Mucosa of stomach (tissue), 1 donor: ENCODE results near the gene PABPC1L.

Source experiments
- H3K27me3 ChIP-seq: one replicate; pipeline ENCODE4 v1.7.0; 2013; ENCODE audit warnings: mild to moderate bottlenecking, low read length; ENCODE audit not compliant: control insufficient read depth, insufficient read depth
- H3K36me3 ChIP-seq: one replicate; pipeline ENCODE4 v1.7.0; 2013; ENCODE audit warnings: low read length; ENCODE audit not compliant: control insufficient read depth, insufficient read depth
- H3K4me1 ChIP-seq: one replicate; pipeline ENCODE4 v1.7.0; 2013; ENCODE audit warnings: mild to moderate bottlenecking, low read length; ENCODE audit not compliant: control insufficient read depth, insufficient read depth
- H3K4me3 ChIP-seq: one replicate; pipeline ENCODE4 v1.7.0; 2013; ENCODE audit warnings: low read length
- H3K9ac ChIP-seq: one replicate; pipeline ENCODE4 v1.7.0; 2013; ENCODE audit warnings: mild to moderate bottlenecking, low read length, moderate library complexity
- H3K9me3 ChIP-seq: one replicate; pipeline ENCODE4 v1.7.0; 2013; ENCODE audit warnings: mild to moderate bottlenecking, low read length, moderate library complexity; ENCODE audit not compliant: control insufficient read depth
- donor health status: Pancreatic carcinoma.

PABPC1L gene

GRCh38 chr20:44963325-44964215, 53.7 kb downstream of the PABPC1L start:
- no peak overlapping the region for H3K9ac ChIP-seq
- H3K27me3 ChIP-seq: no peaks in the 10 kb centered on the region
- no peaks in the 10 kb centered on the region for H3K36me3 ChIP-seq
- H3K9me3 ChIP-seq: no peaks in the 10 kb centered on the region
- H3K4me1 ChIP-seq: no peaks in the 10 kb centered on the region
- no peak overlapping the region for H3K4me3 ChIP-seq

- H3K27me3 ChIP-seq: no peaks in the 10 kb centered on the region
- H3K36me3 ChIP-seq: no peaks in the 10 kb centered on the region
- no peaks in the 10 kb centered on the region for H3K4me1 ChIP-seq
- H3K9ac ChIP-seq: peak overlapping the region; percentile 91
- peak overlapping the region; percentile 94 for H3K4me3 ChIP-seq
- H3K9me3 ChIP-seq: no peaks in the 10 kb centered on the region
Measured at GRCh38 chr20:44965651-44966029, 55.8 kb downstream of the PABPC1L start.

GRCh38 chr20:44966030-44966961, 56.4 kb downstream of the PABPC1L start, which contains the start of gene STK4:
STK4 (plus strand) TSS chr20:44966512; CDS start chr20:44966569, 57 bp downstream.
- Histone ChIP-seq H3K36me3 (no peaks in the 10 kb centered on the region), H3K9me3 (no peaks in the 10 kb centered on the region), H3K9ac (peak within 1 kb of the TSS; percentile 91), H3K27me3 (no peaks in the 10 kb centered on the region), H3K4me3 (peak within 1 kb of the TSS; percentile 94), H3K4me1 (no peaks in the 10 kb centered on the region)

GRCh38 chr20:44967207-44967807, 57.4 kb downstream of the PABPC1L start:
- H3K36me3 ChIP-seq: no peaks in the 10 kb centered on the region
- H3K9me3 ChIP-seq: no peaks in the 10 kb centered on the region
- no peaks in the 10 kb centered on the region for H3K4me1 ChIP-seq
- no peaks in the 10 kb centered on the region for H3K27me3 ChIP-seq
- H3K9ac ChIP-seq: peak overlapping the region; percentile 91
- H3K4me3 ChIP-seq: peak overlapping the region; percentile 94

GRCh38 chr20:44969300-44969894, 59.5 kb downstream of the PABPC1L start:
- Histone ChIP-seq H3K27me3 (no peaks in the 10 kb centered on the region), H3K4me1 (no peaks in the 10 kb centered on the region), H3K9ac (no peak overlapping the region), H3K4me3 (no peak overlapping the region), H3K36me3 (no peaks in the 10 kb centered on the region), H3K9me3 (no peaks in the 10 kb centered on the region)

GRCh38 chr20:44970243-44970757, 60.4 kb downstream of the PABPC1L start:
- Histone ChIP-seq H3K9me3 (no peaks in the 10 kb centered on the region), H3K9ac (no peak overlapping the region), H3K27me3 (no peaks in the 10 kb centered on the region), H3K4me1 (no peaks in the 10 kb centered on the region), H3K4me3 (no peak overlapping the region), H3K36me3 (no peaks in the 10 kb centered on the region)

- Histone ChIP-seq H3K9me3 (no peaks in the 10 kb centered on the region), H3K9ac (no peak overlapping the region), H3K4me3 (no peak overlapping the region), H3K4me1 (no peaks in the 10 kb centered on the region), H3K36me3 (no peaks in the 10 kb centered on the region), H3K27me3 (no peaks in the 10 kb centered on the region)
Measured at GRCh38 chr20:44973053-44973452, 63.2 kb downstream of the PABPC1L start.

- H3K4me1 ChIP-seq: peaks cover 13% of the 10 kb centered on the region
- no peaks in the 10 kb centered on the region for H3K27me3 ChIP-seq
- no peak overlapping the region for H3K4me3 ChIP-seq
- H3K9ac ChIP-seq: no peak overlapping the region
- no peaks in the 10 kb centered on the region for H3K36me3 ChIP-seq
- H3K9me3 ChIP-seq: no peaks in the 10 kb centered on the region
Measured at GRCh38 chr20:44976698-44977097, 66.8 kb downstream of the PABPC1L start.

GRCh38 chr20:44979090-44979621, 69.3 kb downstream of the PABPC1L start:
- Histone ChIP-seq H3K4me1 (peaks cover 13% of the 10 kb centered on the region), H3K9ac (no peak overlapping the region), H3K27me3 (no peaks in the 10 kb centered on the region), H3K36me3 (no peaks in the 10 kb centered on the region), H3K4me3 (no peak overlapping the region), H3K9me3 (no peaks in the 10 kb centered on the region)

- Histone ChIP-seq H3K9me3 (no peaks in the 10 kb centered on the region), H3K27me3 (no peaks in the 10 kb centered on the region), H3K9ac (no peak overlapping the region), H3K4me3 (no peak overlapping the region), H3K36me3 (no peaks in the 10 kb centered on the region), H3K4me1 (peaks cover 13% of the 10 kb centered on the region)
Measured at GRCh38 chr20:44981736-44982406, 72.0 kb downstream of the PABPC1L start.
